ENCODE results near the gene ETNK1.

The ETNK1 gene

GRCh38 chr12:22719745-22720144, 94.8 kb downstream of the ETNK1 start:
- no peak overlapping the region for H3K4me3 ChIP-seq (ENCODE audit: low read length)
- no peak for DNase-seq (ENCODE audit: low read depth)
- TF ChIP-seq CTCF (conservative IDR thresholded peaks at IDR 0.05; ENCODE audit: low read depth, low read length): no peak

GRCh38 chr12:22722081-22722480, 97.1 kb downstream of the ETNK1 start:
- no peak for DNase-seq (ENCODE audit: low read depth)
- no peak for TF ChIP-seq CTCF (conservative IDR thresholded peaks at IDR 0.05; ENCODE audit: low read depth, low read length)
- H3K4me3 ChIP-seq (ENCODE audit: low read length): no peak overlapping the region

- TF ChIP-seq CTCF (conservative IDR thresholded peaks at IDR 0.05; ENCODE audit: low read depth, low read length): no peak
- no peak overlapping the region for H3K4me3 ChIP-seq (ENCODE audit: low read length)
- DNase-seq (ENCODE audit: low read depth): no peak
Observed at GRCh38 chr12:22722779-22723178, 97.8 kb downstream of the ETNK1 start.

- no peak overlapping the region for H3K4me3 ChIP-seq (ENCODE audit: low read length)
- DNase-seq (ENCODE audit: low read depth): peak; percentile 79
- no peak for TF ChIP-seq CTCF (conservative IDR thresholded peaks at IDR 0.05; ENCODE audit: low read depth, low read length)
Observed at GRCh38 chr12:22728987-22729386, 104.0 kb downstream of the ETNK1 start.

- no peak for TF ChIP-seq CTCF (conservative IDR thresholded peaks at IDR 0.05; ENCODE audit: low read depth, low read length)
- no peak overlapping the region for H3K4me3 ChIP-seq (ENCODE audit: low read length)
- DNase-seq (ENCODE audit: low read depth): peak; percentile 39
Observed at GRCh38 chr12:22729431-22729956, 104.5 kb downstream of the ETNK1 start.

- H3K4me3 ChIP-seq (ENCODE audit: low read length): no peak overlapping the region
- no peak for DNase-seq (ENCODE audit: low read depth)
- TF ChIP-seq CTCF (conservative IDR thresholded peaks at IDR 0.05; ENCODE audit: low read depth, low read length): no peak
Observed at GRCh38 chr12:22729957-22730443, 105.0 kb downstream of the ETNK1 start.

- TF ChIP-seq CTCF (conservative IDR thresholded peaks at IDR 0.05; ENCODE audit: low read depth, low read length): no peak
- no peak for DNase-seq (ENCODE audit: low read depth)
- no peak overlapping the region for H3K4me3 ChIP-seq (ENCODE audit: low read length)
Observed at GRCh38 chr12:22731236-22731635, 106.3 kb downstream of the ETNK1 start.
